NCI-H2029 (cell line): ENCODE data around the gene DGLUCY.
A peak's percentile ranks its signal among the peaks of the same experiment; 100 is the strongest.
"Not testable (repeated sequence)": the region's sequence is repeated elsewhere in the genome, so short reads cannot be mapped to it uniquely, and the experiment has no call there.

ENCODE experiments used
- DNase-seq: peaks from one replicate; lab custom pipeline; 2025; lab: John Stamatoyannopoulos, UW

The DGLUCY gene

DNA sequence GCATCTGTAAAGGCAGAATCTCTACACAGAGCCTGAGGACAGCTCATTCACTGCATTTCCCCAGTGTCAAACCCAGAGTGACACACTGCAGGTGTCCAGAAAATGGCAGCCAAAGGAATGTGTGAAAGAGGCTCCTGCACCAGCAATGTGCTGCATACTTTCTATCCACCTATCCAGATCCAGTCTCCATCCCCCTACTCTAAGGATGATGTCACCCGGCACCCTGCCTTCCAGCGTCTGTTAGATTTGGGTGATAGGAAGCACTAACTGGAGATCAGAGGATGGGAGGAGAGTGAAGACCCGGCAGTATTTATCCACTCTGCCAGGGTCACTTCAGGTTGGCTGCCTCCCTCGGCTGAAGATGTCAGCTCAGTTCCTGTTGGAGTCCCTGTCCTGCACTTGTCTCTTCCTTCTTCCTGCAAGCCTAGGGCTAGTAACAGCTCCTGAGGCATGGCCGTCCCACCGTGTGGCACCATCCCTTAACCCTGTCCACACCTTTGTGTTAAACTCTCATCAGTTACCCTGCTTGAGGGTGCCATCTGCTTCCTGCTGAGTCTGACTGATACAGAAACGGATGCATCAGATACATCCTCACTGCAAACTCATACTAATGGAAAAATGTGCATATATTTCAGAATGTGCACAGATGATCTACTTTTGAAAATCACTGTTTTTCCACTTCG, 143.6 kb downstream of the DGLUCY start:
- DNase-seq: no peak

DNA sequence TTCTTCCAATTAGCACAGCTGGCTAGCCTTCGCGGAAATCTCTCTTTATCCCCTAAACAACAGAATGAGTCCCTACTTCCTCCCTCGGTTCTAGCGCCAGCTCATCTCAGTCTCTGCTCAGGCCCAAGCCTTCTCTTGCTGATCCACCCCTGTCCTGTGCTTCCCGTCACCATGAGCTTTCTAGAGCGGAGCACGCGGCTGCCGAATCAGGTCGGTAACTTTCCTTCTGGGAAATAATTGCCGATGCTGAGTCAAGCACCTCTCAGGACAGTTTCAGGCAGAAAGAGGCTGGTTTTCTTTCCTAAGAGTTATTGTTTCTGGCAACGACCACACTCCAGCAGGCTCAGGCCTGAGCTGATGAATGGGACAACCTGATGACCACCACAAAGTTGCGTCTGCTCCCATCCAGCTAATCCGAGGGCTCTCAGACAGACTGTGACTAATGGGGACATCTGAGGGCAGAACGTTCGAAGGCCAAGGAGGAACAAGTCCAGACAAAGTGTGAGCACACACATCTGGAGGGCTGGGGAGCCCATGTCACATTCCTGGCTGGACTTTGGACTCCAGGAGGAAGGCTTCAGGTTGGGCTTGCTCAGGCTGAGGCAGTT, 144.2 kb downstream of the DGLUCY start:
- DNase-seq: no peak

GRCh38 chr14:91258876-91259275, 145.0 kb downstream of the DGLUCY start:
- DNase-seq: no peak

- DNase-seq: no peak
Measured at GRCh38 chr14:91261115-91261514, 147.2 kb downstream of the DGLUCY start.

GRCh38 chr14:91261986-91262549, 148.2 kb downstream of the DGLUCY start:
- no peak for DNase-seq

DNA sequence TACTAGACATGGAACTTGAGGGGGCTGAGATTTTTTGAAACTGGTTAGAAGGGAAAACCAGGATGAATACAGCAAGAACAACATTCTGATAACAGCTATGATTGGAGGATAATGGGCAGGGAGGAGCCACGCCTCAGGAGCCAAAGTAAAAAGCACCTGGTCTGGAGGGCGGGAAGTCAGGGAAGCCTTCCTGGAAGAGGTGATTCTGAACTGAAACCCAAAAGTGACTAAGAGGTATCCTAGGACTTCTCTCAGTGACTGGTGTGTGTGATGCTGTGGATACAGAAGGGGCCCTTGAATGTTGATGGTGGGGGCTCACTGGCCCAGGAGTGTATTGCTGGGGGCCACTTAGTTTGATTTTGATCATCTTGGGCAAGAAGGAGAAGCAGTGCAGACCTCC, 149.5 kb downstream of the DGLUCY start:
- no peak for DNase-seq

- no peak for DNase-seq
Measured at GRCh38 chr14:91264151-91265150, 150.6 kb downstream of the DGLUCY start.

GRCh38 chr14:91265404-91265803, 151.5 kb downstream of the DGLUCY start:
- DNase-seq: no peak

DNA sequence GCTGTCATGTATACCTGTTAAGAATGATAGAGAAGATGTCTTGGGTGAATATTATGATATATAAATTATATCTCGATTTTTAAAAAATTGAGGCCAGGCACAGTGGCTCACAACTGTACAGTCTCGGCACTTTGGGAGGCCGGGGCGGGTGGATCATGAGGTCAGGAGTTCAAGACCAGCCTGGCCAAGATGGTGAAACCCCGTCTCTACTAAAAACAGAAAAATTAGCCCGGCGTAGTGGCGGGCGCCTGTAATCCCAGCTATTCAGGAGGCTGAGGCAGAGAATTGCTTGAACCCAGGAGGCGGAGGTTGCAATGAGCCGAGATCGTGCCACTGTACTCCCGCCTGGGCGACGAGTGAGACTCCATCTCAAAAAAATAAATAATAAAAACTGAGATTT, 152.4 kb downstream of the DGLUCY start:
- not testable (repeated sequence) for DNase-seq

DNA sequence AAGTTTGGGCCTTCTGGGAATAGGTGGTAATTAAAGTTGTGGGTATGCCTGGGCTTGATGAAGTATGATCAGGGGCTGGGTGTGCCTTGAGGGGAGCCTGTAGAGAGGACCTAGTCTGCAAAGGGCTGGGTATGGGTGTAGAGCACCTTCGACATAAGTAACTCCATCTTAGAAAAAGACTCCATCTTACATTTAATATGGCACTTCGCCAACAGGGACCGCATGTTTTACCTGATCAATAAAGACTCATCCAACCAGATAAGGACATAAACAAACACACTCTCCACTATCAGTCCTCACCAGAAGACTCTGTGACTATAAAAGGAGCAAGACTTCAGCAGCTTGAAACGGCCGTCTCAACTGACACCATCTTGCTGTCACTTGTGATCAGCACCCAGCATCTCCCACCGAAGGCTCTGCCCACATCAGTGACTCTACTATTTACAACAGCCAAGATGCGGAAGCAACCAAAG, 154.1 kb downstream of the DGLUCY start:
- no peak for DNase-seq

DNA sequence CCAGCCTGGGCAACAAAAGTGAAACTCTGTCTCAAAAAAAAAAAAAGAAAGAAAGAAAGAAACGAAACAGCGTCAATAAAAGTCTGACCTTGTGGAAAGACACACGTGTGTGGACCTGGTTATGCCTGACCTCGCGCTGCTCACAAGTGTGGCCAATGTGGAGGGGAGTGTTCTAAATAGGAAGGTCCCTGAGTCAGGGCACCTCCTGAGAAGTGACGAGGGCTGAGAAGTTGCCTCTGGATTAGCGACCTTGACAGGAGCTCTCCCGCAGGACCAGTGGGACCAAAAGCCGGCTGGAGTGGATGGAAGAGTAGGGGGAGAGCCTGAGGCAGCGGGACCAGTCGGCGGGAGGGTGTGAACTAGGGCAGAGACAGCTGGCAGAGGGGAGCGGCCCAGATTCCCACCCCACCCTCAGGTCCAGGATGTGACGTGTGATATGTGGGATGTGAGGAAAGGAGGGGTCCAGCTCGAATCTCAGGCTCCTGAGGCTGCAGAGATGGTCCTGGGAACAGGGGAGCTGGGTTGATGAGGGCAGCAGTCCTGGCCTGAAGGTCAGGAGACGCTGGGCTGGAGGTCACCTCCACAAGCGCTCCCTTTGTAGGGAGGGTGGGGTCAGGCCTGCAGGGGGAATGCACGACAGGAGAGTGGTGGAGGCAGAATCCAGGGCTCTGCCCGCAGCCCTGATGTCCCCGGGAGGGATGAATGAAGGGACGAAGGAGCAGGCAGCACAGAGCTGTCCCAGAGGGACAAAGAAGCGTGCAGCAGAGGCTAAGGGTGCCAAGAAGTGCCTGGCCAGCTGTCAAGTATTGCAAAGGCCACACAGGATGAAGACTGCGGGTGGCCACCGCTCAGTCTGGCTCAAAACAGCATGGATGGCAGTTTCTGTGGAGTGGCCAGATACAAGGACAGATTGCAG, 155.5 kb downstream of the DGLUCY start:
- DNase-seq: no peak

- no peak for DNase-seq
Measured at GRCh38 chr14:91270188-91270587, 156.3 kb downstream of the DGLUCY start.

- DNase-seq: peak; percentile 26
Measured at GRCh38 chr14:91270619-91271018, 156.7 kb downstream of the DGLUCY start.

DNA sequence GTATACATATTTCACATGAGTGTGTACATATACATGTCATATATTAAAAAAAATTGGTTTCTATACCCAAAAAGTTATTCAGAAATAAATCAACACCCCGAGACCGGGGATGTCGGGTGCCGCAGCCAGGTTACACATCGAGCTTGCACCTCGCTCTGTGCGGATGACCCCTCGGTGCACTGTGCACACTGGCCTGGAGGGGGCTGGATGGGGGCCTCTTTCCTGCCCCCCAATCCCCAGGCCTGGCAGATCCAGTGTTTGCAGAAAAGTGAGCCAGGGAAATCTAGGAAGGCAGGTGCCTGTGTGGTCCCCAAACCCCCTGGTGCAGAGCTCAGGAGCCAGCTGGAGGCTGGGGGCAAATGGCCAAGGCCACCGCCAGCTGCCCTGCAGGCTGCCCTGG, 157.8 kb downstream of the DGLUCY start:
- no peak for DNase-seq

GRCh38 chr14:91272341-91273272, 158.7 kb downstream of the DGLUCY start:
- no peak for DNase-seq

- DNase-seq: no peak
Measured at GRCh38 chr14:91273273-91273884, 159.5 kb downstream of the DGLUCY start.

- no peak for DNase-seq
Measured at GRCh38 chr14:91273885-91274273, 160.0 kb downstream of the DGLUCY start.

DNA sequence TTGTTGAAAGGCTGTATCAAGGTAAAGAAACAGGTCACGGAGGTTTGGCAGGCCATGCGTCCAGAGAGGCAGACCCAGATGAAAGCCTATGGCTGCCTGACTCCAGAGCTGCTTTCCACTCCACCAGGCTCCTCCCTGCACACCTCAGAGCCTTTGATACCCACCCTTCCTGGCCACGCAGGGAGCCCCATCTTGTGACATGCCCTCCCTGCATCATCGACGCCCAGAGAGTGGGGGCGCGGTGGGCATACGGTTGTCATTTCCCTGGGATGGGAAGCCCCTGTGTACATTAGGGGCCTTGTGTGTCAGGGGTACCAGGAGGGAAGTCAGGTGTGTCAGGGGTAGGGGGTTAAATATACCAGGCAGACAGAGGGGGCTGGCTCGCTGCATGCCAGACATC, 160.9 kb downstream of the DGLUCY start:
- no peak for DNase-seq
